CD4-positive, alpha-beta T cell treated with Interleukin-6 for 4 hours (primary cell): Measurements from ENCODE around the gene PSD4.

Experiments
- DNase-seq: peaks from one replicate; pipeline ENCODE4 v3.0.0-alpha.2; 2020; ENCODE audit warnings: mixed read lengths

Gene PSD4

GRCh38 chr2:113169586-113169985, 4.2 kb upstream of the PSD4 start:
- DNase-seq, result no peak

DNA sequence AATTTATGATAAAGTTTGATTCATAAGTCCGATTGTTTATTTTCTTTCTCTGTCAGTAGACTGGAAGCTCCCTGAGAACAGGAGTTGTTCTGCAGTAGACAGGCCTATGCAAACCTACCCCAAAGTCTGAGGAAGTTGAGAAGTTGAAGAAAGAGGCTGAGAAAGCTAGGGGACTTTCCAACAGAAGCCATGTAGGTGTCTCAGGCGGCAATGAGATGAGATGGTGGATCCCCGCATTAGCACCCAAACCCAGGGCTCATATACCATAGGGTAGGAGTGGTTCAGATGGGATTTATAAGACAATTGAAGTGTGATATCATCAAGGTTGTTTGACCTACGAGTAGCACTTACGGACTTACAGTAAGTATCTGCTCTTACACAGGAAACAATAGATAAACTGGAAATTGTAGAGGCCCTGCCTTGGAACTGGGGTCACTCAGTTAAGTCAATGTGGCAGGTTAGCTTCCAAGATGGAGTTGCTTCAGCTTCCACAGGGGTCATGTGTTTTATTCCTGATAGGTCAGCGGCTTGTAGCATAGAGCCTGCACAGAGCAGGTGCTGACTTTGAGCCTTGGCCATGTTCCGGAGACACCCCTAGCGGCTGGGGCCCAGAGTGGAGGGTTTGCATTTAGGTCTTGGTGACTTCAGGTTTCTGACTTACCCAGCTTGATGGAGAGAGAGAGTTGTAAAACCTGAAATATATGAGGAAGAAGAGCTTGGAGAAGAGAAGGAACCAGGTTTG, 2.3 kb upstream of the PSD4 start:
- DNase-seq, result no peak

- DNase-seq, result no peak
These were observed 840 bp upstream of the PSD4 start for GRCh38 chr2:113172721-113173541.

DNA sequence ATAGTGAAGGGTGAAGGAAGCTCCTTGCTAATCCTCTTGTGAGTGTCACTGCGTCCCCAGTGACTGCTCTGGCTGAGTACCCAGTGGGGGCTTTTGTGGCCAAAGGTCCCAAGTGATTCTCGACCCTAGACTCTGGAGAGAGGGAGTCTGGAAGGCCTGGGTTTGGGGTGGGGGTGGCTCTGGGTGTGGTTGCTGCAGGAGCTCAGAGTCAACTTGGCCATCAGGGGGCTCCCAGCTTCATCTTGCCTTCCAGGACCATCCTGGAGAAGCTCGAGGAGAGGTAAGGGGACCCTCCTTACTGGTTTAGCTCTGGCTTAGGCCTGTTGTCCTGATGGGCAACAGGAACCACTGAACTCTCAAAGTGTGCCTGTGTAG, 592 bp downstream of the PSD4 start:
- DNase-seq, result no peak

DNA sequence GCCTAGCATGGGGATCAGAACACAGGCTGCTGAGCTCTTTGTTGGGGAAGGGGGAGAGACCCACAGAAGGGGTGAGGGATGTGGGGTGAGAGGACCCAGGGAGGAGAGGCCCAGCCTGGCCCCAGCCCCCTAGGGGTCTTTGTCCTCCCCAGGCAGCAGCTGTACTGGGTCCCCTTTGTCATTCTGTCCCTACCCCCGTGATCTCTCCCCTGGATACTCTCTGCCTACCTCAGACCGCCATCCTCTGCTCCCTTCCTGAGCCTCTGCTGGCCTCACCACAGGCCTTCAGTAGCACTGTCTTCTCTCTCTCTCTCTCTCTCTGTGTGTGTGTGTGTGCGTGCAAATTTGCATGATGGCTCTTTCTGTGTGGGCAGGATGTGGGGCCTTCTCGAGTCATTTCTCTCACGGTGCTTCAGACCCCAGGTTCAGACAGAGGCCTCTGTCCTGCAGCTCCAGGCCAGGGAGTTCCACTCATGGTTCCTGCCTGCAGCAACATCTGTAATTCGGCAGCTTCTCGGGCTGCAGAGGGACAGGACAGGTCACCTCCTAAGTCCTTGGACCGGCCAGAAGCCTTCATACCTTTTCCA, 1.4 kb downstream of the PSD4 start:
- peak; percentile 78 for DNase-seq

GRCh38 chr2:113175736-113176695, 2.2 kb downstream of the PSD4 start:
- peak; percentile 61 for DNase-seq

GRCh38 chr2:113176696-113177355, 3.1 kb downstream of the PSD4 start:
- no peak for DNase-seq

DNA sequence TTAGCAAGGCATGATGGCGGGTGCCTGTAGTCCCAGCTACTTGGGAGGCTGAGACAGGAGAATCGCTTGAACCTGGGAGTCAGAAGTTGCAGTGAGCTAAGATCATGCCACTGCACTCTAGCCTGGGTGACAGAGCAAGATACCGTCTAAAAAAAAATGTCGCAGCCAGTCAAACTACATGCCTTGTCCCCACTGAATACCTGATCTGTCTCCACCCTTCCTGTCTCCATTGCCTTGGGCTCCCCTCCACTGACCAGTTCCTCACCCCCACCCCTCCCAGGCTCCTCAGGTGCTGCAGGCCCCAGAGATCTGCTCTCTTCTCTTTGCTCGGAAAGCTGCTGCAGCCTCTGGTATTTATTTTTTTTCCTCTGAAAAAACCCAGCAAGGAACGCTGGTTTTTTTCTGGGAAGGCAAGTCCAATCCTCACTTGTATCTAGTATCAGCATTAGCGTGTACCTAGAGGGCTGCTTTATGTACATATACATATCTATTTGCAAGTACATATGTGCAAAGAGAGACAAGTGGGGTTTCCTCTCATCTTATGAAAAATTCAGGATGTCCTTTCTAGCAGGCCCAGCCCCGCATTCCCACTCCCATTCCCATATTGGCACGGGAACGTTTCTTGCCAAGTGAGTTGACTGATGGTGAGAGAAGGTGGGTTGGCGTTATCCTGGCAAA, 4.4 kb downstream of the PSD4 start:
- no peak for DNase-seq

DNA sequence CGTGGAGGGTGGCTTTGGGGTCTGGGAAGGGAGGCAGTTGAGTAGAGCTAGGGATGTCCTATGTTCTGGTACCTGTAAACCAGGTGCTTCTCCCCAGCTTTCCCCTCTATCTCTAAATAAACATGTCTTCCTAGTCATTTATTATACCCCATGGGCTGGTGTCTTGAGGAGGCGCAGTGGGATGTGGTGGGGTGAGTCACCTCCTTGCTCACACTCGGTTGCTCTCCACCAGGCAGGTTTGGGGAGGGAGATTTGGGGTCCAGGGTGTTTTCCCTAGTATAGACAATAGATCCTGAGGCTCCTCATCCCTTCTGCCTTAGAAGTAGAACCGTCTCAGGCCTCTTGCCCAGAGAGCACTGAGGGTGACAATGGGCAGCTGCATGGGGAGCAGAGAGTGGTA, 5.1 kb downstream of the PSD4 start:
- DNase-seq, result peak; percentile 69

GRCh38 chr2:113179446-113180045, 5.8 kb downstream of the PSD4 start:
- DNase-seq, result no peak

- DNase-seq, result peak; percentile 58
These were observed 6.6 kb downstream of the PSD4 start for GRCh38 chr2:113180131-113180946.

- DNase-seq, result peak; percentile 47
These were observed 7.7 kb downstream of the PSD4 start for GRCh38 chr2:113181258-113182051.

DNA sequence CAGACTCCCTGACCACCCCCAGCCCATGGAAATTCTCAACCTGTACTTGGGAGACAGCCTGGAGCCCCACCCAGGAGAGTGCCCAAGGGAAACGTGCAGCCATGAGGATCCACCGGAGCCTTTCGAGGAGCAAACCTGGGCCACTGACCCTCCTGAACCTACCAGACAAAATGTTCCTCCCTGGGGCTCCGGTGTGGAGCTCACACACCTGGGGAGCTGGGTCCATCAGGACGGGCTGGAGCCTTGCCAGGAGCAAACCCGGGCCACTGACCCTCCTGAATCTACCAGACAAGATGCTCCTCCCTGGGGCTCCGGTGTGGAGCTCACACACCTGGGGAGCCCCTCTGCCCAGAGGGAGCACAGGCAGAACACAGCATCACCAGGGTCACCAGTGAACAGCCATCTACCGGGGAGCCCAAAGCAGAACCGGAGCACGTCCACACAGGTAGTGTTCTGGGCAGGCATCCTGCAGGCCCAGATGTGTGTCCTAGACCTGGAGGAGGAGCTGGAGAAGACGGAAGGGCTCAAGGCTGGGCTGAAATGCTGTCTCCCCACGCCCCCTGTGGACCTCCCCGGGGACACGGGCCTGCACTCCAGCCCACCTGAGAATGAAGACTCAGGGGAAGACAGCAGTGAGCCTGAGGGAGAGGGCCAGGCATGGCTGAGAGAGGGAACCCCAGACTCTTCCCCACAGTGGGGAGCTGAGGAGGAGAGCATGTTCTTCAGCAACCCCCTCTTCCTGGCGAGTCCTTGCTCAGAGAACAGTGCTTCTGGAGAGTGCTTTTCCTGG, 8.9 kb downstream of the PSD4 start:
- DNase-seq, result no peak

- DNase-seq, result no peak
These were observed 9.5 kb downstream of the PSD4 start for GRCh38 chr2:113183264-113183663.

DNA sequence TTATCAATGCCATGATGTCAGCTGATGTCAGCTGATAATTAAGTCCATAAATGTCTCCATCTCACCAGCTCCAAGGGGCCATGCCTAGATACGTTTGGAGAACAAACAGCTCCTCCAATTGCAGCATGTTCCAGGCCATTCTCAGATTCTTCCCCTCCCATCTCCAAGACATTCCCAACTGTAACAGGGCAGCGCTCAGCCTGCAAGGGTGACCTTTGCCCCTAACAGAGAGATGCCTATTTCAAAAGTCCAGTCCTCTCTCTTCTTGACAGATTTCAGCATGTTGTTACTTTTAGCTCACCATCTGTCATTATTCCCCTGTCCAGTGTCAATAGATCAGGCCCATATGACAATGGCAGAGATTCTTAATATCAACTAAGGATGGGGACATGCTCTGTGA, 9.9 kb downstream of the PSD4 start:
- no peak for DNase-seq

DNA sequence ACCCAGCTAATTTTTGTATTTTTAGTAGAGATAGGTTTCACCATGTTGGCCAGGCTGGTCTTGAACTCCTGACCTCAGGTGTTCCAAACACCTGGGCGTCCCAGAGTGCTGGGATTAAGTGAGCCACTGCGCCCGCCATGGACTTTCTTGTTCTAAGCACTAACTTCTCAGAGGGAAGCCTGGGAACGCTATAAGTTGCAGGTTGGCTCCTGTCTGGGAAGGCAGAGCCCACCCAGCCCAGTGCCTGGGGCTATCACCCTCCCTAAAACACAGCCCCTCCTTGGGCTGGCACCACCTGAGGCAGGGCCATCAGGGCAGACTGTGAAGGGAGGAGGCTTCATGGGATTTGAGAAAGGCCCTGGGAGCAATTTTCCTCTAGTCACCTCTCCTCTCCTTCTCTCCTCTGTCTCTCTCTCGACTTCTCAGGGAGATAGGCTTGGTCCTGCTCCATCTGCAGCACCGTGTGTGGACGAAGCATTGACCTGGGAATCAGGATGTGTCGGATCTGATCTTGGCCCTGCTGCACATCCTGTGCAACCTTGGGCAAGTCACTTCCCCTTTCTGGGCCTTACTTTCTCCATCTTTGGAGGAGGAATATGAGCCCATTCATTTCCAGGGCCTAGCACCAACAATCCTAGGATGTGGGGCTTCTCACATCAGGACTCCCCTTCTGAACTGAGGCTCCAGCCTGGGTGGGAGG, 10.9 kb downstream of the PSD4 start:
- no peak for DNase-seq

- DNase-seq, result no peak
These were observed 12.1 kb downstream of the PSD4 start for GRCh38 chr2:113185664-113186432.
